Endothelial cell of umbilical vein (primary cell): ENCODE results near the gene C1QTNF7. TPM values are rescaled to one million over a fixed set of nuclear protein-coding genes. Genes with fewer than 3 reads are reported as not detected.

ENCODE experiments used
- BruUV-seq: library from RNA; stranded (reverse); fragments of 400-500 nt; replicated peaks from 2 replicates; lab custom pipeline; 2021; lab: Mats Ljungman, UMichigan
- CTCF ChIA-PET: fragments of 300-600, 350-600 bp; sonication (Branson Sonifier 250); formaldehyde crosslinking; loops from one replicate; lab custom pipeline; 2021; ENCODE audit warnings: antibody characterized with exemption, inconsistent platforms; lab: Charles Lee
- POLR2A ChIA-PET: fragments of 300-600, 350-600 bp; sonication (Branson Sonifier 250); formaldehyde crosslinking; loops from one replicate; lab custom pipeline; 2021; ENCODE audit warnings: antibody characterized with exemption, inconsistent platforms; lab: Charles Lee
- DNase-seq: peaks from one replicate; pipeline ENCODE4 v3.0.0-alpha.2; 2011; ENCODE audit warnings: low read depth, low spot score
- FAIRE-seq: peaks from 2 replicates; lab custom pipeline; 2011; peaks lifted over from hg19 to GRCh38; lab: Jason Lieb, UNC
- H2AFZ ChIP-seq: 2 replicates; pipeline ENCODE4 v1.6.0; 2012; ENCODE audit warnings: low read depth, low read length, control low read depth, inconsistent platforms
- H3K27ac ChIP-seq: 2 replicates; pipeline ENCODE4 v1.5.1; 2011; ENCODE audit warnings: low read depth, mild to moderate bottlenecking, control low read depth, low read length, moderate library complexity; ENCODE audit not compliant: insufficient read depth
- H3K27me3 ChIP-seq, 2 experiments: 2 replicates each; pipeline versions ENCODE4 v1.6.0 to v1.6.1; 2011; ENCODE audit warnings: low read length in 2 of 2, mixed read lengths in 1 of 2; ENCODE audit not compliant: control insufficient read depth in 2 of 2, insufficient read depth in 2 of 2
- H3K36me3 ChIP-seq, 2 experiments: 2 replicates in 1 of 2; 3 replicates in 1 of 2; pipeline ENCODE4 v1.5.1; 2011; ENCODE audit warnings: low read length in 2 of 2, mild to moderate bottlenecking in 1 of 2, moderate library complexity in 1 of 2; ENCODE audit not compliant: control insufficient read depth in 2 of 2, insufficient read depth in 2 of 2; ENCODE audit errors: extremely low read depth in 1 of 2
- H3K4me1 ChIP-seq: 3 replicates; pipeline ENCODE4 v1.5.1; 2011; ENCODE audit warnings: mild to moderate bottlenecking, low read length; ENCODE audit not compliant: control insufficient read depth, insufficient read depth; ENCODE audit errors: extremely low read depth
- H3K4me2 ChIP-seq: 2 replicates; pipeline ENCODE4 v1.6.1; 2011; ENCODE audit warnings: low read length, control low read depth, mixed read lengths; ENCODE audit not compliant: insufficient read depth
- H3K4me3 ChIP-seq, 3 experiments: fragments of 200-600 bp in 1 of 3; sonication (generic), shearing (Covaris generic) in 1 of 3; replicated peaks in 1 of 3; 2 replicates each; pipeline ENCODE4 v1.5.1; 2011 to 2016; ENCODE audit warnings: control low read depth in 3 of 3, low read length in 3 of 3, mild to moderate bottlenecking in 2 of 3, inconsistent platforms in 1 of 3, low read depth in 1 of 3, moderate library complexity in 1 of 3; ENCODE audit not compliant: insufficient read depth in 1 of 3
- H3K79me2 ChIP-seq: 2 replicates; pipeline ENCODE4 v1.6.0; 2012; ENCODE audit warnings: low read length, inconsistent platforms; ENCODE audit not compliant: control insufficient read depth, insufficient read depth
- H3K9ac ChIP-seq: replicated peaks from 2 replicates; pipeline ENCODE3; 2011; ENCODE audit warnings: low read length, control low read depth; ENCODE audit not compliant: insufficient read depth; ENCODE audit errors: extremely low read depth
- H3K9me1 ChIP-seq: replicated peaks from 3 replicates; pipeline ENCODE4 v1.6.0; 2011; ENCODE audit warnings: mild to moderate bottlenecking, low read length; ENCODE audit not compliant: control insufficient read depth, insufficient read depth; ENCODE audit errors: extremely low read depth
- H3K9me3 ChIP-seq: replicated peaks from 2 replicates; pipeline ENCODE4 v1.5.1; 2012; ENCODE audit warnings: low read length, inconsistent platforms; ENCODE audit not compliant: control insufficient read depth, insufficient read depth
- H4K20me1 ChIP-seq: replicated peaks from 2 replicates; pipeline ENCODE3; 2011; ENCODE audit warnings: mild to moderate bottlenecking, low read length; ENCODE audit not compliant: control insufficient read depth, insufficient read depth; ENCODE audit errors: extremely low read depth
- EZH2 ChIP-seq: IDR thresholded peaks from 2 replicates; pipeline ENCODE4 v1.6.1; 2012; ENCODE audit warnings: borderline replicate concordance, low read depth, mild to moderate bottlenecking, moderate library complexity, low read length, inconsistent platforms; ENCODE audit not compliant: severe bottlenecking
- FOS ChIP-seq: IDR thresholded peaks from 2 replicates; pipeline ENCODE4 v1.6.1; 2011; ENCODE audit warnings: mild to moderate bottlenecking, low read length, moderate library complexity, borderline replicate concordance; ENCODE audit not compliant: insufficient read depth
- GATA2 ChIP-seq: IDR thresholded peaks from 2 replicates; pipeline ENCODE4 v1.7.0; 2011; ENCODE audit warnings: low read depth, mild to moderate bottlenecking, moderate library complexity, mixed read lengths, low read length; ENCODE audit not compliant: insufficient read length, insufficient read depth
- JUN ChIP-seq: IDR thresholded peaks from 2 replicates; pipeline ENCODE4 v1.6.1; 2011; ENCODE audit warnings: borderline replicate concordance, low read depth; ENCODE audit not compliant: insufficient read length, insufficient read depth
- MYC ChIP-seq: IDR thresholded peaks from one replicate; pipeline ENCODE4 v1.6.1; 2011; ENCODE audit warnings: mild to moderate bottlenecking, low read depth, low read length
- POLR2A ChIP-seq: IDR thresholded peaks from 2 replicates; pipeline ENCODE4 v1.6.1; 2012; ENCODE audit warnings: low read depth, mild to moderate bottlenecking, control low read depth, low read length
- POLR2AphosphoS5 ChIP-seq: IDR thresholded peaks from 2 replicates; pipeline ENCODE4 v1.6.1; 2012; ENCODE audit warnings: low read depth, mild to moderate bottlenecking, control low read depth, low read length, moderate library complexity; ENCODE audit not compliant: insufficient read depth
- dilution Hi-C: fragments of 300-500 bp; cut with MboI; formaldehyde crosslinking; loops from one replicate; pipeline ENCODE4 v1.15.0; 2019; ENCODE audit warnings: low sequenced_read_pairs; ENCODE audit not compliant: extremely low pct_ligation_motif_present
- intact Hi-C: fragments of 100-400 bp; cut with micrococcal nuclease; formaldehyde crosslinking; loops from one replicate; pipeline ENCODE4 v1.10.0; 2022
- polyA plus RNA-seq, 4 experiments: library from polyadenylated mRNA; depleted of rRNA in 3 of 4; stranded (reverse) in 3 of 4; unstranded in 1 of 4; fragments of >200 nt; gene quantifications; 2 replicates each; pipeline versions ENCODE4 v1.2.1 to v1.2.3, GENCODE V29; 2011 to 2012; ENCODE audit warnings: missing spikeins in 1 of 4
- total RNA-seq: library from RNA; stranded (reverse); gene quantifications from 2 replicates; pipeline ENCODE4 v1.2.3, GENCODE V29; 2021
- TF ChIP-seq, protein P1 (sequence below), 2 donors: IDR thresholded peaks; 1 replicate in 1 of 2; 2 replicates in 1 of 2; pipeline ENCODE4 v1.5.1; 2011; ENCODE audit warnings: low read length in 2 of 2, mild to moderate bottlenecking in 2 of 2, moderate library complexity in 2 of 2, control low read depth in 1 of 2, inconsistent platforms in 1 of 2, low read depth in 1 of 2; ENCODE audit not compliant: insufficient read depth in 1 of 2; ENCODE audit errors: extremely low read depth in 1 of 2
- TF ChIP-seq, protein P2 (sequence below): IDR thresholded peaks from 2 replicates; pipeline ENCODE4 v1.6.1; 2011; ENCODE audit not compliant: insufficient read depth, insufficient read length

Gene C1QTNF7
- total and polyA plus RNA-seq, 2 donors (not counting 3 experiments of a cell fraction or from before 2014, with no cell fraction given): not detected

DNA sequence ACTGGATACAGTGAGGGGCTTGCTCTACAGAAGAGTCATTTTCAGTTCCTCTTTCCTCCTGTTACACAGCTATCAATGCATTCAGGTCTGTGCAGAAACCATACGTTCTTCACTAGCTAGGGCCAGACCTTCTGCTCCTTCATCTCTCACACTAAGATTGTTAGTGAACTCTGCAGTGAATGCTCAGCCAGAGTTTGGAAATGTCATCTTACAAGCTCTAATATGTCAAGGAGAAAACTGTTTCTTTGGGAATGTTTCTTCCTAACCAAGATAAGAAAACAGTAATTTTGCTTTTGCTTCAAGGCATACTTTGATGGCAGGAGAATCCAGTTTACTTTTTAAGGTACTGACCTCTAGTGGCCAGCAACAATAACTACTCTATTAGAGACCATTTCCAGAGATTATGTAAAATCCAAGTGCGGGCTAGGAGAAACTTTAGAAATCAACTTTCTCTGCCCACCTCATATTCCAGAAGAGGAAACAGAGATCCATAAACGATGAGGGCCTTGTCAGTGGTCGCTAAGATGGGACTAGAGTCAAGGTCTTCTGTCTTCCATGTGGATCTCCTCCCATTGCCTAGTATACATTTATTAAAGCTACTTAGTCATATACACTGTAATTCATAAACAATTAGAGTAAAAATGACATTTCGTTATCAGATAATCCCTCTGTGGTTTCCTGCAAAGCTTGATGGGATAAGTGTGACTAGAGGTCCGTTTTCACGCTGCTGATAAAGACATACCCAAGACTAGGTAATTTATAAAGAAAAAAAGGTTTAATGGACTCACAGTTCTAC, 29.8 kb downstream of the C1QTNF7 start:
- TF ChIP-seq MYC: no peak
- TF ChIP-seq, protein P1, sequence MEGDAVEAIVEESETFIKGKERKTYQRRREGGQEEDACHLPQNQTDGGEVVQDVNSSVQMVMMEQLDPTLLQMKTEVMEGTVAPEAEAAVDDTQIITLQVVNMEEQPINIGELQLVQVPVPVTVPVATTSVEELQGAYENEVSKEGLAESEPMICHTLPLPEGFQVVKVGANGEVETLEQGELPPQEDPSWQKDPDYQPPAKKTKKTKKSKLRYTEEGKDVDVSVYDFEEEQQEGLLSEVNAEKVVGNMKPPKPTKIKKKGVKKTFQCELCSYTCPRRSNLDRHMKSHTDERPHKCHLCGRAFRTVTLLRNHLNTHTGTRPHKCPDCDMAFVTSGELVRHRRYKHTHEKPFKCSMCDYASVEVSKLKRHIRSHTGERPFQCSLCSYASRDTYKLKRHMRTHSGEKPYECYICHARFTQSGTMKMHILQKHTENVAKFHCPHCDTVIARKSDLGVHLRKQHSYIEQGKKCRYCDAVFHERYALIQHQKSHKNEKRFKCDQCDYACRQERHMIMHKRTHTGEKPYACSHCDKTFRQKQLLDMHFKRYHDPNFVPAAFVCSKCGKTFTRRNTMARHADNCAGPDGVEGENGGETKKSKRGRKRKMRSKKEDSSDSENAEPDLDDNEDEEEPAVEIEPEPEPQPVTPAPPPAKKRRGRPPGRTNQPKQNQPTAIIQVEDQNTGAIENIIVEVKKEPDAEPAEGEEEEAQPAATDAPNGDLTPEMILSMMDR (IDR thresholded peaks at IDR 0.05; ENCODE audit: extremely low read depth in 1 of 2, insufficient read depth in 1 of 2, low read depth in 1 of 2, low read length in 2 of 2): peak; percentile 50 to 54
- H3K27ac ChIP-seq: no peak overlapping the region
- H3K4me1 ChIP-seq: no peaks in the 10 kb centered on the region
- no TSS peak for BruUV-seq
- no peaks in the 10 kb centered on the region for H4K20me1 ChIP-seq
- H3K36me3 ChIP-seq: no peaks in the 10 kb centered on the region
- intact Hi-C loops (loop anchor here (1.0 to 10.0 kb wide), 4 partner anchors 219 to 1803 kb away; partner anchors contain the start of gene CPEB2), dilution Hi-C loops (no loop called here)
- H3K4me3 ChIP-seq: no peak overlapping the region
- no peaks in the 10 kb centered on the region for H3K79me2 ChIP-seq
- FAIRE-seq (peak; percentile 78), DNase-seq (peak; percentile 49)
- no peak overlapping the region for H2AFZ ChIP-seq
- CTCF ChIA-PET: interaction anchor here (0.5 to 3.4 kb wide), 27 partner anchors 8 to 1809 kb away, joined by 3 to 26 read pairs (median 4); partner anchors contain the start of gene CC2D2A
- H3K27me3 ChIP-seq: peaks cover 3 to 18% of the 10 kb centered on the region in 2 experiments
- H3K9me1 ChIP-seq: no peaks in the 10 kb centered on the region
- H3K9ac ChIP-seq: no peak overlapping the region
- H3K4me2 ChIP-seq: no peak overlapping the region
- H3K9me3 ChIP-seq: no peaks in the 10 kb centered on the region
- POLR2A ChIA-PET: no interaction called here

DNA sequence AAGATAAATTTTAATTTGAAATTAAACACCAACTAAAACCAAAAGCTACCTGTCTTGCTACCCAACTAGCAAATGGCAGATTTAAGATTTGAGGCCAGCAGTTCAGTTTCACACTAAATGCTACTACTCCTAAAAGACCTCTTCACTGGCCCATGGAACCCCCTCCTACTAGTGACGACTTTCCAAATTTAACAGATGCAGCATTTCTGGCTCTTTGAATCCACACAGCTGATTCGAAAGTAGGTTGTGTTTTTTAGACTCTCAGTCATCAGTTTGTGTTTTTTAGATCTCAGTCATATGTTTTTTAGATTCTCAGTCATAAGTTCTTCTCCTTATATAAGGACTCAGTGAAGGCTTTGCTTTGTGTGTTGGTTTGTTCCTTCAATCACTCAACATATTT, 30.8 kb downstream of the C1QTNF7 start:
- H3K36me3 ChIP-seq: no peaks in the 10 kb centered on the region
- DNase-seq (no peak), FAIRE-seq (no peak)
- no peak overlapping the region for H3K27ac ChIP-seq
- POLR2A ChIA-PET: no interaction called here
- no TSS peak for BruUV-seq
- H3K27me3 ChIP-seq: peaks cover 3 to 23% of the 10 kb centered on the region in 2 experiments
- no peak overlapping the region for H3K4me3 ChIP-seq
- CTCF ChIA-PET: interaction anchor here (1.2 to 3.4 kb wide), 7 partner anchors 11 to 1804 kb away, joined by 4 to 26 read pairs (median 12); partner anchors contain the start of gene CC2D2A
- H3K4me1 ChIP-seq: no peaks in the 10 kb centered on the region
- intact Hi-C loops (loop anchor here (10.0 kb wide), 1 partner anchor 454 kb away; the partner anchor contains the start of gene CPEB2), dilution Hi-C loops (no loop called here)
- no peak overlapping the region for H3K4me2 ChIP-seq
- no peaks in the 10 kb centered on the region for H3K9me3 ChIP-seq
- no peaks in the 10 kb centered on the region for H3K9me1 ChIP-seq
- H4K20me1 ChIP-seq: no peaks in the 10 kb centered on the region
- no peak overlapping the region for H3K9ac ChIP-seq
- H3K79me2 ChIP-seq: no peaks in the 10 kb centered on the region
- TF ChIP-seq JUN: no peak
- TF ChIP-seq EZH2: no peak
- TF ChIP-seq FOS: no peak
- TF ChIP-seq MYC: no peak
- no peak for TF ChIP-seq POLR2AphosphoS5
- TF ChIP-seq, protein P2, sequence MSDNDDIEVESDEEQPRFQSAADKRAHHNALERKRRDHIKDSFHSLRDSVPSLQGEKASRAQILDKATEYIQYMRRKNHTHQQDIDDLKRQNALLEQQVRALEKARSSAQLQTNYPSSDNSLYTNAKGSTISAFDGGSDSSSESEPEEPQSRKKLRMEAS: no peak
- TF ChIP-seq POLR2A: no peak
- TF ChIP-seq, protein P1 (IDR thresholded peaks at IDR 0.05; ENCODE audit: extremely low read depth in 1 of 2, insufficient read depth in 1 of 2, low read depth in 1 of 2, low read length in 2 of 2): no peak
- no peak for TF ChIP-seq GATA2
- no peak overlapping the region for H2AFZ ChIP-seq
